Mucosa of descending colon (tissue), 3 donors: ENCODE results near the gene SAMD7. TPM values are rescaled to one million over a fixed set of nuclear protein-coding genes. Genes with fewer than 3 reads are reported as not detected.

Experiments used
- ATAC-seq: fragments of 200-7000 bp; cut with Tn5 transposase; one replicate; pipeline ENCODE4 v1.9.1; 2020; ENCODE audit warnings: mild to moderate bottlenecking, moderate library complexity
- DNase-seq, 3 donors: peaks; one replicate each; pipeline ENCODE4 v3.0.0-alpha.2; 2020
- H3K36me3 ChIP-seq: fragments of 200-600 bp; one replicate; pipeline ENCODE4 v1.8.0; 2021; ENCODE audit warnings: low read depth, mild to moderate bottlenecking
- H3K4me1 ChIP-seq: fragments of 200-600 bp; one replicate; pipeline ENCODE4 v1.8.0; 2021; ENCODE audit warnings: low read depth, mild to moderate bottlenecking
- H3K4me3 ChIP-seq: fragments of 200-600 bp; one replicate; pipeline ENCODE4 v1.8.0; 2021; ENCODE audit warnings: mild to moderate bottlenecking
- H3K9me3 ChIP-seq: fragments of 200-600 bp; one replicate; pipeline ENCODE4 v1.8.0; 2021; ENCODE audit warnings: mild to moderate bottlenecking
- CTCF ChIP-seq: fragments of 200-600 bp; IDR thresholded peaks from one replicate; pipeline ENCODE4 v1.8.0; 2022; ENCODE audit warnings: antibody characterized with exemption, mild to moderate bottlenecking
- intact Hi-C, 2 donors: fragments of 100-400 bp; cut with DNase I in 1 of 2; cut with micrococcal nuclease in 1 of 2; formaldehyde crosslinking; loops; one replicate each; pipeline versions ENCODE4 v1.11.0 to v1.11.1; 2022; cut with DNase I, micrococcal nuclease
- total RNA-seq, 3 donors: library from RNA; stranded (reverse); fragmentation: NEBNext Ultra II Directional in 2 of 3; extraction: Animal tissue kit (Norgen Biotek cat#: 25700) in 2 of 3; gene quantifications; one replicate each; pipeline versions ENCODE4 v1.2.1 to v1.2.4, GENCODE V29; 2021 to 2023
- donor health status: DM: no; HTN: no; CAD: no; lungs with moderate emphysema.
- donor health status: DM: no; HTN: no; CAD: no.
- donor health status: DM: no; HTN: yes; CAD: no.

Gene SAMD7
- total RNA-seq, 3 donors from 2014 or later, result not detected

GRCh38 chr3:169895072-169895471 is 16.3 kb upstream of the SAMD7 start:
- intact Hi-C loops, result no loop called here
- ATAC-seq, result no peak
- no peaks in the 10 kb centered on the region for H3K36me3 ChIP-seq

DNA sequence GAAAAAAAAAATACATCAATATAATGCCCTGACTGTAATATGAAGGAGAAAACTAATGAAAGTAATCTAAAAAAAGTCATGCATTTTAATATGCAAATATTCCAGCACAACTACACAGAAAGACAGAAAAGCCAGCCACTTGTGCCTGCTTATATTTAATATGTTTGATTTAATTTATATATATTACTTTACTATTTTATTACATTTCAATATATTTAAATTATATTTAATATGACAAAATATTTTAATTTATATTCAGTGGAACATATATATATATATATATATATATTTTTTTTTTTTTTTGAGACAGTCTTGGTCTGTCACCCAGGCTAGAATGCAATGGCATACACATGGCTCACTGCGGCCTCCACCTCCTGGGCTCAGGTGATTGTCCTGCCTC is 14.1 kb upstream of the SAMD7 start:
- no peaks in the 10 kb centered on the region for H3K4me1 ChIP-seq
- DNase-seq (no peak), ATAC-seq (no peak)
- intact Hi-C loops, result no loop called here
- no peaks in the 10 kb centered on the region for H3K36me3 ChIP-seq
- TF ChIP-seq CTCF, result no peak
- H3K9me3 ChIP-seq, result peaks cover 18% of the 10 kb centered on the region
- no peak overlapping the region for H3K4me3 ChIP-seq

More at GRCh38 chr3:169895072-169895471, 16.3 kb upstream of the SAMD7 start:
- no peak for TF ChIP-seq CTCF
- Histone ChIP-seq H3K4me3 (no peak overlapping the region), H3K9me3 (no peaks in the 10 kb centered on the region), H3K4me1 (no peaks in the 10 kb centered on the region)
- no peak for DNase-seq

GRCh38 chr3:169901453-169901852 is 9.9 kb upstream of the SAMD7 start:
- no peak for DNase-seq
- no peak for ATAC-seq

DNA sequence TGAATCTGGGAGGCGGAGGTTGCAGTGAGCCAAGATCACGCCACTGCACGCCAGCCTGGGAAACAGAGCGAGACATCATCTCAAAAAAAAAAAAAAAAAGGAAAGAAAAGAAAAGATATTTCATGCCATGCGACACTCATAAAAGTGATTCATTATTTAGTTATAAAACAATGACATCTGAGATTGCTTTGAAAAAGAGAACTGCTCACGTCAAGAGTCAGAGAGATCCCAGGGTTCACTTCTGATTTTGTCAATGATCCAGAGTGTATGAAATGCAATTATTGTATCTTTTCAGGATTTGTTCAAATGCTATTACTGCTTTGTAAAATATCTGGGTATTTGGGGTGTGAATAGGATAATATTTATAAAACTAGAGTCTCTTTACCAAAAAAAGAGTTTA is 6.0 kb upstream of the SAMD7 start:
- H3K9me3 ChIP-seq, result peaks cover 21% of the 10 kb centered on the region
- TF ChIP-seq CTCF, result no peak
- H3K4me1 ChIP-seq, result no peaks in the 10 kb centered on the region
- ATAC-seq (no peak), DNase-seq (no peak)
- intact Hi-C loops, result no loop called here
- no peak overlapping the region for H3K4me3 ChIP-seq
- no peaks in the 10 kb centered on the region for H3K36me3 ChIP-seq

More at GRCh38 chr3:169901453-169901852, 9.9 kb upstream of the SAMD7 start:
- intact Hi-C loops, result no loop called here
- Histone ChIP-seq H3K36me3 (no peaks in the 10 kb centered on the region), H3K9me3 (peaks cover 21% of the 10 kb centered on the region), H3K4me1 (no peaks in the 10 kb centered on the region), H3K4me3 (no peak overlapping the region)
- no peak for TF ChIP-seq CTCF

- no peak for ATAC-seq
- intact Hi-C loops, result no loop called here
- Histone ChIP-seq H3K4me3 (no peak overlapping the region), H3K4me1 (no peaks in the 10 kb centered on the region), H3K9me3 (peaks cover 1% of the 10 kb centered on the region), H3K36me3 (no peaks in the 10 kb centered on the region)
- TF ChIP-seq CTCF, result no peak
- DNase-seq, result no peak
These were observed 3.9 kb upstream of the SAMD7 start for GRCh38 chr3:169907476-169907875.

GRCh38 chr3:169907944-169908343 is 3.4 kb upstream of the SAMD7 start:
- Histone ChIP-seq H3K36me3 (no peaks in the 10 kb centered on the region), H3K4me3 (no peak overlapping the region), H3K9me3 (no peaks in the 10 kb centered on the region), H3K4me1 (no peaks in the 10 kb centered on the region)
- DNase-seq (no peak), ATAC-seq (no peak)
- intact Hi-C loops, result no loop called here
- TF ChIP-seq CTCF, result no peak
